SH-SY5Y (cell line): ENCODE data around the gene TARDBP.

Experiments
- GATA2 ChIP-seq: IDR thresholded peaks from 2 replicates; pipeline ENCODE4 v1.6.1; 2011; ENCODE audit warnings: mild to moderate bottlenecking, low read depth, low read length
- GATA3 ChIP-seq: IDR thresholded peaks from 2 replicates; pipeline ENCODE4 v1.6.1; 2011; ENCODE audit warnings: low read depth, mild to moderate bottlenecking, low read length, moderate library complexity

TARDBP gene

GRCh38 chr1:11012260-11013159 lies at the start of gene TARDBP:
Gene TARDBP, plus strand, starts transcription at chr1:11012654. Its CDS starts 1,074 bp downstream, at chr1:11013728.
- no peak for TF ChIP-seq GATA3
- no peak for TF ChIP-seq GATA2

GRCh38 chr1:10965546-10966226 lies 46.8 kb upstream of the TARDBP start:
- no peak for TF ChIP-seq GATA3
- TF ChIP-seq GATA2 = no peak

- TF ChIP-seq GATA2 (no peak), GATA3 (no peak)
These were observed 45.4 kb upstream of the TARDBP start for GRCh38 chr1:10967090-10967489.

GRCh38 chr1:10968411-10968826 lies 44.0 kb upstream of the TARDBP start:
- TF ChIP-seq GATA2 (no peak), GATA3 (no peak)

DNA sequence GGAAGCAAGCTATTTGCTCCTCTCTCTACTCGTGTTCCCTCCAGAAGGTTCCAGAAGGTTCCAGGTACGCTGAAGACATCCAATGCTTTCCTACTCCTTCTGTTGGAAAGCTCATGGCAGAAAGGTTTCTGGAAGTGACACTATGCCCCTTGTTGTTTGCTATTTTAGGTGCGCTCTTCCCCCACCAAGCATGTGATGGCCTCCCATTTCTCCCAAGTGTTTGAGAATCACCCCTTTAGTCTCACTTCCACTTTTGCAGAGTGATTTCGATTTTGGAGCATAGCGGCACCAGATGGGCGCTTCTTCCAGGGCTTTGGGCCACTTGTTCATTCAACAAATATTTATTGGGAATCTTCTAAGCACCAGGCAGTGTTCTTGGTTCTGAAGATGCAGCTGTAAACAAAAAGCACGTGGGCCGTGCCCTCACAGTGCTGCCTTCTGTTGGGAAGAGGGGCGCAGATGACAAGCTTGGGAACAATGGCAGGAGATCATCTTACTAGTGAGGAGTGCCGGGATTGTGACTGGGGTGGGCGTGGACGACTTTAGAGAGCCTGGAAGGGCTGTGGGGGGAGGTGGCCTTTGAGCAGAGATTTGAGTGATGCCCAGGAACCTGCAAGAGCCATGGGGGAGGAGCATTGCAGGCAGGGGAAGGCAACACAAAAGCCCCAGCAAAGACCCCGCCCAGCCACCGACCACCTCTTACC lies 43.0 kb upstream of the TARDBP start:
- no peak for TF ChIP-seq GATA3
- TF ChIP-seq GATA2 = no peak

DNA sequence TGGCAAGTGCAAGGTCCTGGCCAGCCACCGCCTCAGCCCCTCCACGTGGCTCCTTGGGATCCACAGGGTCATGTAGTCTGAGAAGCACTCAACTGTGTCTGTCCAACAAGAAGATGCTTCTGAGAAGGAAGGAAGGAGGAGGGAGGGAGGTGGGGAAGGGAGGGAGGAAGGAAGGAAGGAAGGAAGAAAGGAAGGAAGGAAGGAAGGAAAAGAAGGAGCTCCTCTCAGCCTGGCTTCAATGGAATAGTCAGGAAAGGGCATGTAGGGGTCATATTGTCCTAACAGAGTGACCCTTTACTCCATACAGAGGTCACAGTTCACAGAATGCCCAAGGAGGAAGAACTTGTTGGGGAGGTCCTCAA lies 42.5 kb upstream of the TARDBP start:
- no peak for TF ChIP-seq GATA2
- no peak for TF ChIP-seq GATA3

- TF ChIP-seq GATA3 (no peak), GATA2 (no peak)
These were observed 38.9 kb upstream of the TARDBP start for GRCh38 chr1:10973552-10973951.

DNA sequence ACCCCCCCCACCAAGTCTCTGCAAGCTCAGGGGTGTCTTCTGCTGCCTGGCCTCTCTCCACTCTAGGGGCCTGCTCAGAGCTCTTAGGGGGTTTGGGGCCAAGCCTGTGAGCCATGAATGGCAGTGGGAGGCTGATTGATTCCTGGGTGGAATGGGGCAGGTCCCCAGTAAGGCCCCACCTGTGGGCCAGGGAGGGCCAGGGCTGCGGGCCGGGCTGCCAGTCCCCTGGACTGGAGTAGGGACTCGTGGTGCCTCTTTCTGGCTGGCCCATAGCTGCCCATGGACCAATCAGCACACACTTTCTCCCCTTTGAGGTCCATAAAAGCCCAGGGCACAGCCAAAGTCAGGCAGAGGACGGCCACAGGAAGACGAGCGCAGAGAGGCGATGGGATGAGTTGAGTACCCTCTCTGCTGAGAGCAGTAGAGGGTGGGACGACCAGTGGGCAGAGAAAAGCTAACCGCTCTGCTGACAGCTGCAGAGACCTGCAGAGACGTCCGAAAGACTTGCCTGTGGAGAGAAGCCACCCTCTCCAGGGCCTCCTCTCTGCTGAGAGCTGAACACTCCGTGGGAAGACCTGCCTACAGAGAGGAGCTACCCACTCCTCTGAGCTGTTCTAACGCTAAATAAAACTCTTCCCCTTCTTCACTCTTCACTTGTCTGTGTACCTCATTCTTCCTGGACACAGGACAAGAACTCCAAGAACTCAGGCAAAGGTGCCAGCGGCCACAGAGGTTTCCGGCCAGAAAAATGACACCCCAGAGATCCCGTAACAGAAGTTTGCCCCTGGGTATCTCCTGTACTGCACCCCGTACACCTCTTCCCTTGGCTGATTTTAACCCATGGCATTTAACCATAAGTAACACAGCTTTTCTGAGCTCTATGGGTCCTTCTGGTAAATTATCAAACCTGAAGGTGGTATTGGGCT lies 38.2 kb upstream of the TARDBP start:
- TF ChIP-seq GATA2 (no peak), GATA3 (no peak)

DNA sequence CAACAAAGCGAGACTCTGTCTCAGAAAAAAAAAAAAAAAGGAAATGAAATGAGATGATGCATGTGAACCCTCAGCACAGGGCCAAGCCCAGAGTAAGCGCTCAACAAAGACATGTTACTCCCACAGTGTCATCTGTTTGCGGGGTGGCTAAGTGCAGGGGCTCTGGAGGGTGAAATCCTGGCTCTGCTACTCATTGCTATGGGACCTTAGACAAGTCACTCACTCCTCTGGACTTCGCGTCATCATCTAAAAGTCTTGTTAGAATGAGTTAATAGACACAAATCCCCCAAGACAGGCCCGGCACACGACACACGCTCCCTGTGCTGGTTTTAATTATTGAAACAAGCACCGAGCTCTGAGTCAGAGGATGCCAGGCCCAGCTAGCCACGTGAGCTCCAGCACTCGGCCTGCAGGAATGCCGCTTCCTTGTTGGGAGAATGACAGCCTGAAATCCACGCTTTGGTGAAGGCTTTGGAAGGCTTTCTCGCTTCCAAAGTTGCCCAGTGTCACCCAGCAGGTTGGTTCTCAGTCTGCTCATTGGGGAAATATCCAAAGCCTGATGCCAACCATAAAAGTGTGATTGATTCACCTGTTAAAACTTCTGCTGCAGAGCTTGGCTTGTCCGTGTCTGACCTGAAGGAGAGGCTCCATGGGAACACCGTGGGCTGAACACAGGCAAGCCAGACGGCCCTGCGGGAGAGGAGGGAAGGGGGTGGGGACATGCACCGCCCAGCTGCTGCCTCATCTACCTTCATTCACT lies 36.7 kb upstream of the TARDBP start:
- TF ChIP-seq GATA2 (no peak), GATA3 (no peak)

- TF ChIP-seq GATA3 (no peak), GATA2 (no peak)
These were observed 33.7 kb upstream of the TARDBP start for GRCh38 chr1:10978719-10979118.

- no peak for TF ChIP-seq GATA2
- TF ChIP-seq GATA3 = no peak
These were observed 33.0 kb upstream of the TARDBP start for GRCh38 chr1:10979483-10979920.

GRCh38 chr1:10980094-10980577 lies 32.3 kb upstream of the TARDBP start:
- no peak for TF ChIP-seq GATA2
- TF ChIP-seq GATA3 = no peak
